Type B pancreatic cell (in vitro differentiated cells): Measurements from ENCODE around the gene COL23A1. TPM values are rescaled to one million over a fixed set of nuclear protein-coding genes. Genes with fewer than 3 reads are reported as not detected.

Experiments
- DNase-seq: peaks from one replicate; pipeline ENCODE4 v3.0.0; 2021; ENCODE audit warnings: mixed read lengths; ENCODE audit not compliant: unreplicated experiment; ENCODE audit errors: extremely low spot score
- H3K27ac Mint-ChIP-seq: 2 replicates; pipeline ENCODE4 v1.8.0; 2021; ENCODE audit warnings: mild to moderate bottlenecking, mixed read lengths
- H3K27me3 Mint-ChIP-seq: 2 replicates; pipeline ENCODE4 v1.8.0; 2021; ENCODE audit warnings: mixed read lengths
- H3K36me3 Mint-ChIP-seq: 2 replicates; pipeline ENCODE4 v1.8.0; 2021; ENCODE audit warnings: mixed read lengths
- H3K4me1 Mint-ChIP-seq: one replicate; pipeline ENCODE4 v1.8.0; 2021; ENCODE audit warnings: mixed read lengths; ENCODE audit not compliant: unreplicated experiment
- H3K4me3 Mint-ChIP-seq: 2 replicates; pipeline ENCODE4 v1.8.0; 2021; ENCODE audit warnings: mild to moderate bottlenecking, mixed read lengths
- H3K9me3 Mint-ChIP-seq: 2 replicates; pipeline ENCODE4 v1.8.0; 2021; ENCODE audit warnings: mixed read lengths
- total RNA-seq: library from RNA; stranded (reverse); gene quantifications from 2 replicates; pipeline ENCODE4 v1.2.1, GENCODE V29; 2021; ENCODE audit warnings: low replicate concordance
- TF ChIP-seq, protein P1 (sequence below): fragments of 200-600 bp; sonication (generic); conservative IDR thresholded peaks from 2 replicates; pipeline ENCODE4 v1.5.0; 2021; ENCODE audit warnings: antibody characterized with exemption, mild to moderate bottlenecking

COL23A1 gene
- total RNA-seq, 1 donor from 2014 or later = 15.5 TPM

DNA sequence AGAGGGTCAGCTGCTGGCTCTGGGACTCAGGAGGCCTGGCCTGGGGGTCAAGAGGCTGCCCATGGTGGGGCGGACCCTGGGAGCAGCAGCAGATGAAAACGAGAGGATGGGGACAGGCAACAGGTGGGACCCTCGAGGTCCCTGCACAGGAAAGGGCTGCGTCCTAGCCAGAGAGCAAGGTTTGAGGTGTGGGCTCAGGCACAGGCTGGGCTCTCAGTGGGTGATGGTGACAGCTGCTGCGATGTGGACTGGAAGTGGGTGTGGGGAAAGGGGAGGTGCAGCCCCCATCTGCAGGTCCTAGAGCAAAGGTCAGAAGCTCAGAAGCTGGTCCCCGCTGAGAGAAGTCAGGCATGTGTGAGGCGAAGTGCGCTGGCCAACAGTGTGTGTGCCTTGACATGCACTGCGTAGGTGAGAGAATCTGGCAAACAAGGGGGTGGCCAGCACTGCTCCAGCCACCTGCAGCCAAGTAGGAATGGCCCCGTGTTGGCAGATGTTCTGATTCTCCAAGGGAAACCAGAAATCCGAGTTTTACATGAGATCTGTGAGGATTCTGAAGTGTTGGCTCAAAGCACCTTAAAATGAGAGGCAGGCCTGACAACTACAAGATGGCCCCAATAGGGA, 85.7 kb downstream of the COL23A1 start:
- H3K27ac Mint-ChIP-seq = no peak overlapping the region
- H3K36me3 Mint-ChIP-seq = no peaks in the 10 kb centered on the region
- H3K4me3 Mint-ChIP-seq = no peak overlapping the region
- peaks cover 11% of the 10 kb centered on the region for H3K9me3 Mint-ChIP-seq
- TF ChIP-seq, protein P1, sequence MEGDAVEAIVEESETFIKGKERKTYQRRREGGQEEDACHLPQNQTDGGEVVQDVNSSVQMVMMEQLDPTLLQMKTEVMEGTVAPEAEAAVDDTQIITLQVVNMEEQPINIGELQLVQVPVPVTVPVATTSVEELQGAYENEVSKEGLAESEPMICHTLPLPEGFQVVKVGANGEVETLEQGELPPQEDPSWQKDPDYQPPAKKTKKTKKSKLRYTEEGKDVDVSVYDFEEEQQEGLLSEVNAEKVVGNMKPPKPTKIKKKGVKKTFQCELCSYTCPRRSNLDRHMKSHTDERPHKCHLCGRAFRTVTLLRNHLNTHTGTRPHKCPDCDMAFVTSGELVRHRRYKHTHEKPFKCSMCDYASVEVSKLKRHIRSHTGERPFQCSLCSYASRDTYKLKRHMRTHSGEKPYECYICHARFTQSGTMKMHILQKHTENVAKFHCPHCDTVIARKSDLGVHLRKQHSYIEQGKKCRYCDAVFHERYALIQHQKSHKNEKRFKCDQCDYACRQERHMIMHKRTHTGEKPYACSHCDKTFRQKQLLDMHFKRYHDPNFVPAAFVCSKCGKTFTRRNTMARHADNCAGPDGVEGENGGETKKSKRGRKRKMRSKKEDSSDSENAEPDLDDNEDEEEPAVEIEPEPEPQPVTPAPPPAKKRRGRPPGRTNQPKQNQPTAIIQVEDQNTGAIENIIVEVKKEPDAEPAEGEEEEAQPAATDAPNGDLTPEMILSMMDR = no peak
- DNase-seq = no peak
- H3K27me3 Mint-ChIP-seq = no peaks in the 10 kb centered on the region
- H3K4me1 Mint-ChIP-seq = peaks cover 5% of the 10 kb centered on the region

DNA sequence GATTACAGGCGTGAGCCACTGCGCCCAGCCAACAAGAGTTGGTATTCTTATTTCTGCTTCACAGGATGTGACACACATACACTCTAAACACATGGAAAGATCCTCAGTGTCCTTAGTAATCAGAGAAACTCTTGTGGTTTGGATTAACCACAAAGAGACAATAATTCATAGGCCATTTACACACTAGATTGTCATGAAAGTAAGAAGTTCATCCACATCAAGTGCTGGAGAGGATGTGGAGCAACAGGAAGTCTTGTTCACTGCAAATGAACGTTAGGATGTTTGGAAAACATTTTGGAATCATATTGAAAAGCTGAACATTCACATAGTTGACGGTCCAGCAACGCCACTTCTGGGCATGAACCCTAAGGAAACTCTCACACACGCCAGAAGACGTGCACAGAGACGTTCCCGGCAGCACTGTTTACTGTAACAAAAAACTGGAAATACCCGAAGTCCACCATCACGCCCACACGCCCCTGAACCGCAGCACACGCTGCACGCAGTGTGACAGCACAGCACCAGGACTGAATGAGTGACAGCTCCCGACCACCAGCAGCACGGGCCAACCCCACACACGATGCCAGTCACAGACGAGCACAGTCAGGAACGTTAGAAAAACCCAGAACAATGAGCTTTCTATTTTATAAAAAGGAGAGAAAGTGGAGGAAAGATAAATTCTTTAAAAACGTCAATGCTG, 87.6 kb downstream of the COL23A1 start:
- DNase-seq = no peak
- peaks cover 5% of the 10 kb centered on the region for H3K9me3 Mint-ChIP-seq
- no peaks in the 10 kb centered on the region for H3K36me3 Mint-ChIP-seq
- no peak overlapping the region for H3K27ac Mint-ChIP-seq
- H3K4me1 Mint-ChIP-seq = peaks cover 5% of the 10 kb centered on the region
- H3K4me3 Mint-ChIP-seq = no peak overlapping the region
- TF ChIP-seq, protein P1 = no peak
- no peaks in the 10 kb centered on the region for H3K27me3 Mint-ChIP-seq

DNA sequence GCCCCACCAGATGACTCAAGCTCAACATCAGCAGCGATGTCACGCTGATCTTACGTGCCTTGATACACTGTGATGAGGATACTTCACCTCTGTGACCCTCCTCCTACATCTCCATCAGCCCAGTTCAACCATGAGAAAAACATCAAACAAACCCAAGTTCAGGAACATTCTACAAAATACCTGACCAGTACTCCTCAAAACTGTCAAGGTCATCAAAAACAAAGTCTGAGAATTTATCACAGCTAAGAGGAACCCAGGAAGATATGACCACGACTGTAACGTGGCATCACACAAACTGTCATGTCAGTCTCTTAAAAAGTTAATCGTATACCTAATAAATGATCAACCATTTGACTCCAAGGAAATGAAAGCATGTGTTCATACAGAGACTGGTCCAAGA, 90.8 kb downstream of the COL23A1 start:
- TF ChIP-seq, protein P1 = no peak
- Mint-ChIP-seq H3K4me1 (peaks cover 6% of the 10 kb centered on the region), H3K36me3 (no peaks in the 10 kb centered on the region), H3K27me3 (no peaks in the 10 kb centered on the region), H3K27ac (no peak overlapping the region), H3K4me3 (no peak overlapping the region), H3K9me3 (no peaks in the 10 kb centered on the region)
- no peak for DNase-seq

DNA sequence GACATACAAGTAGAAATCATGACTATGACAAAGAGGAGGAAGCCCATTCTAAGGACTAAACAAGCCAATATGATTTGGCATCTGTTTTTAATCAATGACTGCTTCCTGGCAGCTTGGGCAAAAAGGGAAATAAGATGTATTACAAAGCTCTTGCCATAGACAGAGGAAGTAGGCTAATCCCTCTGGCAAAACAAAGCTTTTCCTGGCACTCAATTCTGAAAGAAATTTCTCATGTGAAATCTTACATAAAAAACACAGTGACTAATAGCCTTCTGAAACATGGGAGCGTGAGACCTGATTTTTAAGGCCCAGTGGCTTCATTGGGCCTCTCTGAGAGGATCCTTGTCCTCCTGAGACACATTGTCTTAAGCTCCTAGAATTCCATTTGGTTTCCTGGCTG, 93.6 kb downstream of the COL23A1 start:
- no peak overlapping the region for H3K4me3 Mint-ChIP-seq
- no peaks in the 10 kb centered on the region for H3K36me3 Mint-ChIP-seq
- DNase-seq = no peak
- no peaks in the 10 kb centered on the region for H3K9me3 Mint-ChIP-seq
- TF ChIP-seq, protein P1 = no peak
- H3K27ac Mint-ChIP-seq = no peak overlapping the region
- H3K27me3 Mint-ChIP-seq = no peaks in the 10 kb centered on the region
- H3K4me1 Mint-ChIP-seq = peaks cover 12% of the 10 kb centered on the region

DNA sequence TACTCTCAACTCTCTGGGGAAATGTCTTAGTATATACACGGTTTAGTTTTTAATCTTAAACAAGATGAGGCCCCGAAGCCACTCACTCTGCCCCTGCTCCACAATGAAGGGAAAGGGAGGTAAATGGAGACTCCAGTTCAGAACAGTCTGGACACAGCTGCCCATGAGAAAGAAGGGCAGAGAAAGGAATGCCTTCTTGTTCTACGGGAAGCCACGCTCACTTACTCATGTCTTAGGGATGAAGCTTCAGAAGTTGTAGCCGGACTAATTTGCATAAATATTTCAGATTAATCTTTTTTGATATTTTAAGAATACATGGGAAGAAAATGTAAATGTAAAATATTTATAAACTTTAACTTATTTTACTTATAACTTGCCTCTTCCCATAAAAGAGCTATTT, 94.0 kb downstream of the COL23A1 start:
- Mint-ChIP-seq H3K4me1 (peaks cover 12% of the 10 kb centered on the region), H3K9me3 (no peaks in the 10 kb centered on the region), H3K27me3 (no peaks in the 10 kb centered on the region), H3K36me3 (no peaks in the 10 kb centered on the region), H3K27ac (no peak overlapping the region), H3K4me3 (no peak overlapping the region)
- TF ChIP-seq, protein P1 = no peak
- DNase-seq = no peak
